Endothelial cell (in vitro differentiated cells): Measurements from ENCODE around the gene INPP5F. TPM values are rescaled to one million over a fixed set of nuclear protein-coding genes. Genes with fewer than 3 reads are reported as not detected.
"Not testable (repeated sequence)": the region's sequence is repeated elsewhere in the genome, so short reads cannot be mapped to it uniquely, and the experiment has no call there.

Experiments used
- DNase-seq: peaks from one replicate; pipeline ENCODE4 v3.0.0; 2021; ENCODE audit warnings: low spot score
- H3K27ac Mint-ChIP-seq: one replicate; pipeline ENCODE4 v1.8.0; 2021; ENCODE audit warnings: mixed read lengths, inconsistent platforms; ENCODE audit not compliant: unreplicated experiment
- H3K27me3 Mint-ChIP-seq: one replicate; pipeline ENCODE4 v1.8.0; 2021; ENCODE audit warnings: mild to moderate bottlenecking, moderate library complexity, mixed read lengths, inconsistent platforms; ENCODE audit not compliant: unreplicated experiment
- H3K36me3 Mint-ChIP-seq: one replicate; pipeline ENCODE4 v1.8.0; 2021; ENCODE audit warnings: mild to moderate bottlenecking, low read depth, mixed read lengths, inconsistent platforms; ENCODE audit not compliant: unreplicated experiment
- H3K4me1 Mint-ChIP-seq: one replicate; pipeline ENCODE4 v1.8.0; 2021; ENCODE audit warnings: mild to moderate bottlenecking, mixed read lengths, inconsistent platforms; ENCODE audit not compliant: unreplicated experiment
- H3K4me3 Mint-ChIP-seq: one replicate; pipeline ENCODE4 v1.8.0; 2021; ENCODE audit warnings: mild to moderate bottlenecking, mixed read lengths, inconsistent platforms; ENCODE audit not compliant: unreplicated experiment
- H3K9me3 Mint-ChIP-seq: one replicate; pipeline ENCODE4 v1.8.0; 2021; ENCODE audit warnings: mixed read lengths, inconsistent platforms; ENCODE audit not compliant: unreplicated experiment
- total RNA-seq: library from RNA; stranded (reverse); fragmentation: NEBNext Ultra II Directional; extraction: Animal tissue kit (Norgen Biotek cat#: 25700); gene quantifications from one replicate; pipeline ENCODE4 v1.2.1, GENCODE V29; 2021; ENCODE audit not compliant: unreplicated experiment
- TF ChIP-seq, protein P1 (sequence below): fragments of 200-600 bp; sonication (generic); IDR thresholded peaks from one replicate; pipeline ENCODE4 v1.5.0; 2021; ENCODE audit warnings: antibody characterized with exemption; ENCODE audit not compliant: unreplicated experiment

Gene INPP5F
- total RNA-seq, 1 donor from 2014 or later: 45.7 TPM

DNA sequence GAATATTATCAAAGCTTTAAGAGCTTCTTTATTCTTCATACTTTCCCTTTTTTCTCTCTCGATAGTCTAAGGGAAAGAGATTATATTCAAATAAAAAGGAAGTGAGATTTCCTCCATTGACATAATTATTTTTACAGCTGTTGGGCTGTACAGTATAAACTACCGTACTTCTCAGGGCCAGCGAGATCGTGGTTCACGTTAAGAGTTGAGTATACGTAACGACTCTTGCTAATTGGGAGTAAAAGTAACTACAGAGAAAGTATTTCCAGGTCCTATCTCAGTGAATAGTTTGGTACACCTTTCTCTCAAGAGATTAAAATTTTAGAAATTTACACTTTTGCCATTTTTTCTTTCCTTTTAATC lies 57.8 kb downstream of the INPP5F start:
- Mint-ChIP-seq H3K36me3 (peaks cover 7% of the 10 kb centered on the region), H3K9me3 (no peaks in the 10 kb centered on the region), H3K4me1 (peaks cover 46% of the 10 kb centered on the region), H3K4me3 (no peak overlapping the region), H3K27me3 (no peaks in the 10 kb centered on the region), H3K27ac (no peak overlapping the region)
- TF ChIP-seq, protein P1, sequence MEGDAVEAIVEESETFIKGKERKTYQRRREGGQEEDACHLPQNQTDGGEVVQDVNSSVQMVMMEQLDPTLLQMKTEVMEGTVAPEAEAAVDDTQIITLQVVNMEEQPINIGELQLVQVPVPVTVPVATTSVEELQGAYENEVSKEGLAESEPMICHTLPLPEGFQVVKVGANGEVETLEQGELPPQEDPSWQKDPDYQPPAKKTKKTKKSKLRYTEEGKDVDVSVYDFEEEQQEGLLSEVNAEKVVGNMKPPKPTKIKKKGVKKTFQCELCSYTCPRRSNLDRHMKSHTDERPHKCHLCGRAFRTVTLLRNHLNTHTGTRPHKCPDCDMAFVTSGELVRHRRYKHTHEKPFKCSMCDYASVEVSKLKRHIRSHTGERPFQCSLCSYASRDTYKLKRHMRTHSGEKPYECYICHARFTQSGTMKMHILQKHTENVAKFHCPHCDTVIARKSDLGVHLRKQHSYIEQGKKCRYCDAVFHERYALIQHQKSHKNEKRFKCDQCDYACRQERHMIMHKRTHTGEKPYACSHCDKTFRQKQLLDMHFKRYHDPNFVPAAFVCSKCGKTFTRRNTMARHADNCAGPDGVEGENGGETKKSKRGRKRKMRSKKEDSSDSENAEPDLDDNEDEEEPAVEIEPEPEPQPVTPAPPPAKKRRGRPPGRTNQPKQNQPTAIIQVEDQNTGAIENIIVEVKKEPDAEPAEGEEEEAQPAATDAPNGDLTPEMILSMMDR: no peak
- DNase-seq: no peak

DNA sequence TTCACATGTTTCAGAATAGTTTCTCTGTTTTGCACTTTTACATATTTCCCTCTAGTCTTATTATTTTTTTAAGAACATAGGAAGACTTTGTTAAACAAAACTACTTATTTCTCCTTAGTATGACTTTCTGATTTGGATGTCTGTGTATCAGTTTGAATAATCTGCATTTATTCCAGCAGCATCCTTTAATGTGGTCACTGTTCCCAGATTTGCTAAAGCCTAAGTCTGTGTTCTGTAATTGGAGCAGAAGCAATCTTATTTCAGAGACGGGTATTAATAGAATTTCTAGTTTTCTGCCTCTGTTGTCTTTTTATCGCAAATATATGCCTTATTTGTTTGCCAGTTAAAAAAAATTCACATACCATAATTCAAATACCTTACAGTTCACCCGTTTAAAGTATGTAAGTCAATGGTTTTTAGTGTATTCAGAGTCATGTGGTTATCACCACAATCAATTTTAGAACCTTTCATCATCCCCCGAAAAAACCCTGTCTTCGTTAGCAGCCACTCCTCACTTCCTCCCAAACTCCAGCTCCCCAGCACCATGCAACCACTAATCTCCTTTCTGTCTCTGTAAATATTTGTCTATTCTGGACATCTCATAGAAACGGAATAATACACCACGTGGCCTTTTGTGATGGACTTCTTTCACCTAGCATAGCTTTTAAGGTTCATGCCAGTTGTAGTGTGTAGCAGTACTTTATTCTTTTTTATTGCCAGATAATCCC lies 58.7 kb downstream of the INPP5F start:
- Mint-ChIP-seq H3K27ac (peak overlapping the region; percentile 39), H3K9me3 (no peaks in the 10 kb centered on the region), H3K36me3 (peaks cover 7% of the 10 kb centered on the region), H3K27me3 (peaks cover under 1% of the 10 kb centered on the region), H3K4me1 (peaks cover 50% of the 10 kb centered on the region), H3K4me3 (no peak overlapping the region)
- no peak for DNase-seq
- TF ChIP-seq, protein P1: no peak

DNA sequence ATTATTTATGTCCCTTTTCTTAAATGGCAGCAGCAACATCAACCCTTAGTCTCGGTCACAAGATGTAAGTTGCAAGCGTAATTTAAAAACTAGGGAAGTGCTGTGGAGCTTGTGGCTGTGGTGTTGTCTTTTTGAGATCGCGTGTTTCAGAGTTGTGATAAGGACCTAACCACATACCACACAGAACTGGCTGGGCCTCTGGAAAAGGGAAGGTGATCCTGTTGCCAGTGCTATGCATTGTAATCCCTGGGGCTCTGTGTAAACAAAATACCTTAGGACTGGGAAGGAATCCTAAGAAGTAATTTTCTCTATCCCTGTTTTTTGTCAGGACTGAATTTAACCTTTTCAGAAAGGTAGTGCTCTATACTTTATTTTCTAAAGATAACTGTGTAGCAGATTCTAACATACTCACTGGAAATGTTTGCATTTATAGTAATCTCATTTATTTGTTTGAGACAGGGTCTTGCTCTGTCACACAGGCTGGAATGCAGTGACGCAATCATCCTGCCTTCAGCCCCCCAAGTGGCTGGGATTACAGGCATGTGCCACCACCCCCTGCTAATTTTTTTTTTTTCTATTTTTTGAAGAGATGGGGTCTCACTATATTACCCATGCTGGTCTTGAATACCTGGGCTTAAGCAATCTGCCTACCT lies 60.4 kb downstream of the INPP5F start:
- Mint-ChIP-seq H3K27me3 (peaks cover 3% of the 10 kb centered on the region), H3K4me1 (peaks cover 52% of the 10 kb centered on the region), H3K9me3 (no peaks in the 10 kb centered on the region), H3K4me3 (no peak overlapping the region), H3K36me3 (peaks cover 7% of the 10 kb centered on the region), H3K27ac (peak overlapping the region; percentile 92)
- DNase-seq: peak; percentile 21
- TF ChIP-seq, protein P1: no peak

GRCh38 chr10:119795101-119795500 lies 69.3 kb downstream of the INPP5F start:
- H3K9me3 Mint-ChIP-seq, H3K27ac Mint-ChIP-seq, H3K4me3 Mint-ChIP-seq, H3K36me3 Mint-ChIP-seq, H3K4me1 Mint-ChIP-seq, H3K27me3 Mint-ChIP-seq, DNase-seq: not testable (repeated sequence)

- Mint-ChIP-seq H3K4me1 (no peaks in the 10 kb centered on the region), H3K27ac (no peak overlapping the region), H3K4me3 (no peak overlapping the region), H3K9me3 (no peaks in the 10 kb centered on the region), H3K36me3 (peaks cover 9% of the 10 kb centered on the region), H3K27me3 (peaks cover 3% of the 10 kb centered on the region)
- no peak for DNase-seq
- TF ChIP-seq, protein P1: no peak
Measured at GRCh38 chr10:119796039-119796438, 70.2 kb downstream of the INPP5F start.
